DMS114 treated with DMSO at 0.1 percent for 48 hours (cell line): ENCODE results near the gene TTC19.
A peak's percentile ranks its signal among the peaks of the same experiment; 100 is the strongest.

Experiments used
- DNase-seq: peaks from one replicate; lab custom pipeline; 2025; ENCODE audit not compliant: unreplicated experiment; lab: John Stamatoyannopoulos, UW

Gene TTC19, protein sequence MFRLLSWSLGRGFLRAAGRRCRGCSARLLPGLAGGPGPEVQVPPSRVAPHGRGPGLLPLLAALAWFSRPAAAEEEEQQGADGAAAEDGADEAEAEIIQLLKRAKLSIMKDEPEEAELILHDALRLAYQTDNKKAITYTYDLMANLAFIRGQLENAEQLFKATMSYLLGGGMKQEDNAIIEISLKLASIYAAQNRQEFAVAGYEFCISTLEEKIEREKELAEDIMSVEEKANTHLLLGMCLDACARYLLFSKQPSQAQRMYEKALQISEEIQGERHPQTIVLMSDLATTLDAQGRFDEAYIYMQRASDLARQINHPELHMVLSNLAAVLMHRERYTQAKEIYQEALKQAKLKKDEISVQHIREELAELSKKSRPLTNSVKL

DNA sequence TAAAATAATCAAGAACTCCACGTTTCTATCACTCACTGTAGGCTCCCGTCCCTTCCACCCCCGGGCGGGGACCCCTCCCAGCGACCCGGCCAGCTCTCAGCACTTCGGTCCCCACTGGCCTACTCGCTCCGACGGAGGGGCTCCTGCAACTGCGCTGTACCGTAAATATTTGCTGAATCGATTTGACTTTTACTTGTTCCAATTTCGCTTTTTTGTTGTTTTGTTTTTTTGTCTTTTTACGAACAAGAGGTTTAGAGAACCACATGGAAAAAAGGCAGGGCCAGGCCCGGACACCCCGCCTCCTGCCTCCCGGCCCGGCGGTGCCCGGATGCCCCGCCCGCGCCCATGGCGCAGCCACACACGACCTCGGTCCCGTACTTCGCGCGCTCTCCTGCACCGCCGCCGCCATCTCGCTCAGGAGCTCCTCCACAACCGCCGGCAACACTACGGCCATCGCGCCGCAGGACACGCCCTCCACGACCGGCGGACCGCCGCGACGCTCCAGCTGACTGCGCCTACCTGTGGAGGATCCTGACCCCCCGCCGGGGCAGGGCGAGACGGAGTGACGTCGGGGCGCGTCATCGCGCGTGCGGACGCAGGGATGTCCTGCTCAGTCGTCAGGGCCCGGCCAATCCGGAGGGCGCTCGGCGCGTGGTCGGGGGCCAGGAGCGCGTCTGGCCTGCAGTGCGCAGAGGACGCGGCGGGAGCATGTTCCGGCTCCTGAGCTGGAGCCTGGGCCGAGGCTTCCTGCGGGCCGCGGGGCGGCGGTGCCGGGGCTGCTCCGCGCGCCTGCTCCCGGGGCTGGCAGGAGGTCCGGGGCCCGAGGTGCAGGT lies at the start of gene TTC19, which contains the start of gene ZSWIM7:
Gene TTC19 (plus strand): TSS at position 684 of the 833 bp plus-strand sequence. CDS start 25 bp downstream, at position 709.
Gene ZSWIM7 (minus strand): TSS at position 564 of the 833 bp plus-strand sequence. CDS start 110 bp downstream, at position 454.
- DNase-seq, result peak; percentile 26

DNA sequence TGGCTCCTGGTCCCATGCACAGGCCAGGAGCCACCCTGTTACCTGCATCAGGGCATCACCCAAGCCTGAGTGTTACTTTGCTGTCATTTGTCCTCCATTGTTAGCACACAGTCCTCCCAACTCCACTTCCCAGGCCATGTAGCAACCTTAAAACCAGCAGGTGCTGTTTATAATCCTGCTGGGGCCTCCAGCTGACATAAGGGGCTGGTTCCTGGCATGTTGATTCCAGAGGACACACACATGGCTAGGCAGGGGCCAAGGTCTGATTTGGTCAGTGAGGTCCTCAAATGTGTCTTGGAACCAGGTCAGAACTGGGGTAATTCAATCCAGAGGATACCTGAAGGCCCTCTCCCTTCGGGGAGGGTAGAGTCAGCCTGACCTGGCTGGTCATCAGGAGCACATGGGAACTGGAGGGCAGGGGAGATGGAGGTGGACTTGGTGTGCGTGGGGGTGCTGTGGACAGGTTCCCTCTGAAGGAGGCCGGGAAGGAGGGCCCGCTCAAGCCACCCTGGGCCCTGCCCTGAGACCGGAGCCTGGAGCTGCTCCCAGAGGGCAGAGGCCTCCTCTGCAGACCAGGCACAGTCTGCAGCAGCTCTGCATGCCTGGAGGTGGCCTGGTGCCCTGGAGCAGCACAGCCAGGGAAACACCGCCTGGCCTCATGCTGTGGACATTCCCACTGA lies 48.1 kb upstream of the TTC19 start:
- no peak for DNase-seq

DNA sequence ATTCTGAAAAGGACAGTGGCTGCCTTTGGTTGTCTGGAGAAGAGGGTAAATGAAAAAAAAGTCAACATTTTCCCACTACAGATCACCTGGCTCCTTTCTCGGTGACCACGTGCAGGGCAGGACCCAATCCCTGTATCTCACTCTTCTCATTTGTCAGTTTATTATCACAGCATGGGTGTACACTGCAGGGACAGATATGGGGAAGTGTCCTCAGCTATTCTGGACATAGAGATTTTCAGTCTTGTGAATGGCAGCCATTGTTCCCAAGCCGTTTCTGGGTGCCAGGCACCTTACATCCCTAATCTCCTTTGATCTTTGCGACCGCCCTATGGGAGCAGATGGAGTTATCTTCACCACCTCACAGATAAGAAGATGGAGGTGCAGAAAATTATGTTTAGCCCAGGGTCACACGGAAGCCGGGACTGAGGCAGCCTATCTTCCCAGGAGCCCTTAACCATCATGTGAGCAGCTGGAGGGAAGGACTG lies 47.5 kb upstream of the TTC19 start:
- DNase-seq, result no peak

DNA sequence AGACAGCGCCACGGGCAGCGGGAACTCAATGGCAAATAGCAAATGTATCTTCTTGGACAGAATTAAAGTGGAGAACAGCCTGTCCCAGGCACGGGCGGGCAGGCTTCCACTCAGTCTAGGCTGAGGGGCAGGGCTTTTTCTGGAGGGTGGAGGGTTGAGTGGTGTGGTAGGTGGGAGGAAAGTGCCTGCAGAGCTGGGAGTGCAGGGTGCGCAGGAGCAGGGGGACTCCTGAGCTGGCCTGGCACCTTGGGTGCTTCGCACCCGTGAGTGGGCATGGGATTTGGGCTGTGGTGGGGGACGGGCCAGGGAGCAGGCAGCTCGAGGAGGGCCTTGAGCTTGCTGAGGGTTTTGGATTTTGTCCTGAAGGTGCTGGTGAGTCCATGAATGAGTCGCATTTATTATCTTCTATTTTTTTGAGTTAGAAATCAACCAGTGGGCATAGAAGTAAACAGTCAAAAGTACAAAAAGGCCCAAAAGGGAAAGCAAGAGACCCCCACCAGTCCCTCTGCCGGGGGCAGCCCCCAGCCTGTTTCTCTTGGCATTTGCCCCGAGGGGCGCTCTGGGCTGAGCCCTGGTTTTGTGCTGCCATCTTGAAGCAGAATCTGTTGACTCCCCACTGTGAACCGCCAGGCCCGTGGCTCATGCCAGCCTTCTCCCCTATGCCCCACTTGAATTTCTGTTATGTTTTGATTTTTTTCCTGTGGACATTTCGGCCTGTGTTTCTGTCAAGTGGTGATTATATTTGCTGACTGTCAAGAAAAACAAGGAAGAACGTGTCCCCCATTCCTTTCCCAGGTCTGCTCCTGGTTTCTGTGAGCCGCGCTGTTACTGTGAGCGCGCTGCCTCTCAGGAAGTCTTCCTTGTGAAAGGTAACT lies 46.5 kb upstream of the TTC19 start:
- no peak for DNase-seq

DNA sequence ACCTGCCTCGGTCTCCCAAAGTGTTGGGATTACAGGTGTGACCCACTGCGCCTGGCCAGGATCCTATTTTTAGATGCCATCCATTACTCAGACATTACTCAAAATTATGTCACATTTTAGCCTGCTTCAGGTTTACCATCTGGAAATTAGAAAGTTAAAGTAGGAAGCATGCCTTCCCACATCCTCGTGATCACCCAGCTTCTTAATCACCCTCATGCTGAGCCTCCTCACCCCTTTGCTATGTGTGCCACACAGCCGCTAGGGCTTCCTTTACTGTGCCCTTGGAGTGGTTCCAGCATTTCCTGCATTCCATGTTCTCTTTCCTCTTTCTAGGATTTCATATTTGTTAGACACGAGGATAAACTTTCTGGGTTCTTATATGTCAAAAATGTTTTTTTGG lies 45.4 kb upstream of the TTC19 start:
- DNase-seq, result no peak

DNA sequence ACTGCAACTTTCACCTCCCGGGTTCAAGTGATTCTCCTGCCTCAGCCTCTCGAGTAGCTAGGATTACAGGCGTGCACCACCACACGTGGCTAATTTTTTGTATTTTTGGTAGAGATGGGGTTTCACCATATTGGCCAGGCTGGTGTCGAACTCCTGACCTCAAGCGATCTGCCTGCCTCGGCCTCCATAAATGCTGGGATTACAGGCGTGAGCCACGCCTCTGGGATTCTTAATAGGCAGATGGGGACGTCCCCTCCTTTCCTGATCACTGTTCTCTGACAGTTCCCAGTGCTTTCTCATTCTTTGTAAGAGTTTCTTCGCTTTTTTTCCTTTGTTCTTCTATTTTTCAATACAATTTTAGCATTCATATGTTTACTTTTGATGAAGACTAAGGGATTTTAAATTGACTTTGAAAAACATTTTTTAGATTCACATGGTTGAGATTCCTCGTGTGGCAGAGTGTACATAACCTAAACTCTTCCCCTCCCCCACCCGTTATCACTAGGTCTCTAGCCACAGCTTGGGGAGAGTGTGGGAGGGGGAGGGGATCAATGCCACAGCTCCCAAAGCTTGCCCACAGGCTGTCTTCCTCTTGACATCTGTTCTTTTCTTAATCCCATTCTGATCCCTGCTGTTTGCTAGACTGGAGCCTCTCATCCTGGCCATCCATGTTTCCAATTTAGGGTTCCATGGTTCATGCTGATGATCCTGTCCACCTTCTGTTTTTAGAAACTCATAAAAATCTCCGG lies 43.7 kb upstream of the TTC19 start:
- no peak for DNase-seq

DNA sequence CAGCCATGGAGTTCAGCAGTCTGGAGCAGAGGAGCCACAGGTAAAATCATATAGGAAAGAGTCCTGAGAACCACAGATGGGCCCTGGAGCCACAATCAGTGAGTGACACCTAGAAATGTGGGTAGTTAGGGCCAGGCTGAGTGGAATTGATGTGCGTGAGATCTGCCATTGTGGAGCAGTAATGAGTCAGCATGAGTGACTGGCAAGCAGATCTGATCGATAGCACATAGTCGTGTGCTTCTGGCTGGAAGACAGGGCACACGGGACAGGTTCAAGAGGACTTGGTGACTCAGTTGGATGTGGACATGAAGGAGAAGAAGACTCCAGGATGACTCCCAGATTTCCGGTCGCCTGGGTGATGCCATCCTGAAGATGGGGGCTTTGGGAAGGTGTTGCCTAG lies 42.4 kb upstream of the TTC19 start:
- DNase-seq, result no peak

DNA sequence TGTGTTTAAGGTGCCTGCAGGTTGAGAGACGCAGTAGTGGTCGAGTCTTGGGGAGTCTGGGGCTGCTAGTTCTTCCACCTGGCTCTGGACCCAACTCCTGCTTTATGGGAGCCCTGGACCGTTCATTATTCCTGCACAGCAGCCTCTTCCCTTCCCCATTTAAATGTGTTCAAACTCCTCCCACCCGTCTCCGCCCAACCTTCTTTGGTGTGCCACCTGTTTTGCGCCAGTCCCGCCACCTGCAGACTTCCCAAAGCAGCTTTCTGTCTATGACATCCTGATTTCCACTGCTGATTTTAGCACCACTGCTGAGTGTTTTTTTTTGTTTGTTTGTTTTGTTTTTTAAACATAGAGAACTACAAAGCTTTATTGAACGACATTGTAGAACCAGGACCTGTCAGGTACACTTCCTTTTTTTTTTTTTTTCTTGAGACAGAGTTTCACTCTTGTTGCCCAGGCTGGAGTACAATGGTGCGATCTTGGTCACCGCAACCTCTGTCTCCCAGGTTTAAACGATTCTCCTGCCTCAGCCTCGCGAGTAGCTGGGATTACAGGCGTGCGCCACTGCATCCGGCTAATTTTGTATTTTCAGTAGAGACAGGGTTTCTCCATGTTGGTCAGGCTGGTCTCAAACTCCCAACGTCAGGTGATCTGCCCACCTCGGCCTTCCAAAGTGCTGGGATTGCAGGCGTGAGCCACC lies 41.9 kb upstream of the TTC19 start:
- no peak for DNase-seq

DNA sequence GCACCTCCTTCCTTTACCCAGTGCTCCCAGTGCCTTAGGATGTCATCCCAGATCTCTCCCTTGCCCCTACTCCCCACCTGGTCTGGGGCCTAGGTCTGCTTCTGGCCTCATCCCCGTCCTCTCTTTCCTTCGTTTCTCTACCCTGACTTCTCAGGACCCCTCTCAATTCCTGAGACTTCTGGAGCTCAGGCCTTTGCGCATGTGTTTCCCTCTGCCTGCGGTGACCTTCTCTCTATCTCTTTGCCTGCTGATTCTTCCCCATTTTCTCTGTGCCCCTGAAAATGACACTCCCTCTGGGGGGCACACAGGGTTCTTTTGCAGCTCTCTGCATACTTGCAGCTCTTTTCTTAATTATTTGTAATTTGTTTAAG lies 41.2 kb upstream of the TTC19 start:
- DNase-seq, result no peak

DNA sequence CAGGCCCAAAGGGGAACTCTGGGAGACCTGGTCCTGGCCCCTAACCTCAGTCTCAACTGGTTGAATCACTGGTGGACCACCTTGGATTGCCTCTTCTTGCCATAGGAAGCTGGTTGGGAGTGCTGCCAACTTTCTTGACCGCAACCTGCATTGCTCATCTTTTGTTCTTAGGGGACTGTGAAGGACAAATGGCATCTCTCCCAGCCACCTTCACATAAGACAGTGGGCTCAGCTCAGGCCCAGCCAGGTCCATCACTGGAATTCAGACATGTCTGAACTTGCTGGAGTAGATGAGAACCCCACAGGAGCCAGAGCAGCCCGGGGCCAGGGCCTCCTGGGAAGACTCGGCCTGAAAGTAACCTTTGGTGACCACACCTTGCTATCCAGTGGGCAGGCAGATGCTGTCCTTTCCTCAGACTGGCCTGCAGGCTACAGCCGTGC lies 35.9 kb upstream of the TTC19 start:
- no peak for DNase-seq

DNA sequence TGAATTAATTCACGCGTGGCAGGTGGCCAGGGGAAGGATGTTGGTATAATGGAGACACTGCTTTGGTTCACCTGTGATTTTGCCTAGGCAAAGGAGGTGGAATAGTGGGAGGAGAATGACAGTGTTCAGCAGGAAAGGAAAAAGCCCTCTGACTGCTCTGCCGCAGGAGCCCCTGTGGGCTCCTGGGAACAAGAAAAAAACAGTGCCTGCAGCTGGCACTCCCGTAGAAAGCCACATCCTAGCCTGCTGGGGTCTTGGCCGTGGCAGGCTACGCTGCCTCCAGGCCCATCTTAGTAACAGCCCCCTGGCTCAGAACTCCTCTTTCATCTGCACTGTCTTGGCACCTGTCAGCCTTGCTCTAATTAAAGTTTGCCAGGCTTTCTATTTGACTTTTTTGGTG lies 34.1 kb upstream of the TTC19 start:
- no peak for DNase-seq

DNA sequence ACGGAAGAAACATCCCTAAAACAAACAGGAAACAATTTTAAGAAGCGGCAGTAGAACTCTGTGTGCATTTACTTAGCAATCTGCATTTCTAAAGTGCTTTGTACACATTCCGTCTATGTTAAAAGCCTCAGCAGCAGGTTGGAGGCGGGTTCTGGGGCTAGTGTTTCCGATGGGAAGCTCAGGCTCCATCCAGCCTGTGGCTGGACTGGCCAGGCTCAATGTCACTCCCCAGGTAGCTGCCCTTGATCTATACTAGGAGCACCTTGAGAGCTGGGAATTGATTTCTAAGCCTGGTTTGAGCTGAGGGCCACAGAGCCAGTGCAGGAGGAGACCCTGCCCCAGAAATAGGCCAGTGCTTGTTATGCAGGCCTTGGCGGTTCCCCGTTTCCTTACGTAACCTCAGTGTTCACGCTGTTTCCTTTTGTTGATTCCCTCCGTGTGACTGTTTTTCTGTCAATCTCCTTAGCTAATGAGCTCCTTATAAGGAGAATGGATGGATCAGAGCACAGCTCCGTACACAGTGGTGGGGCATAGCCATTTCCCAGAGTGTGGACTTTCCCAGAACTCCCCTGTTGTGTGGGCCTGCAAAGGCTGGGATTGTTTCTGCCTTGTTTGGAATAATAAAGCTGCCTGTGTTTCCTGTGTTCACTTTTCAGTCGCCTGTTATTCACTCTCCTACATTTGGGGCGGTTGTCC lies 33.3 kb upstream of the TTC19 start:
- no peak for DNase-seq

DNA sequence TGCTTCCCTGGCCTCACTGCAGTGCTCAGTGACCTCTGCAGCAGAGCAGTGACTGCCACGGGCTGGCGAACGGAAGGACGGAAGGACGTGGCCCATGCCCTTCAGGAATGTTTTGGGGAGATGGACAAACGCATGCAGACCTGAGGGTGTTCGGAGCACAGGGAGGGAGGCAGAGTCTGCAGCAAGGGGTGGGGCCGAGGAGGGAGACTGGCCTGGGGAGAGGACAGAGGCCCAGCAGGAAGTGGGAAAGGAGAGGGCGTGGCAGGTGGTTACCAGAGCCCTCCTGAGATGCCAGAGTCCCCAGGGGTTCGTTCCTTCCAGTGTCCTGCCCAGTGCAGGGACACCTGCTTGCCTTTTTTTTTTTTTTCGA lies 32.8 kb upstream of the TTC19 start:
- no peak for DNase-seq

DNA sequence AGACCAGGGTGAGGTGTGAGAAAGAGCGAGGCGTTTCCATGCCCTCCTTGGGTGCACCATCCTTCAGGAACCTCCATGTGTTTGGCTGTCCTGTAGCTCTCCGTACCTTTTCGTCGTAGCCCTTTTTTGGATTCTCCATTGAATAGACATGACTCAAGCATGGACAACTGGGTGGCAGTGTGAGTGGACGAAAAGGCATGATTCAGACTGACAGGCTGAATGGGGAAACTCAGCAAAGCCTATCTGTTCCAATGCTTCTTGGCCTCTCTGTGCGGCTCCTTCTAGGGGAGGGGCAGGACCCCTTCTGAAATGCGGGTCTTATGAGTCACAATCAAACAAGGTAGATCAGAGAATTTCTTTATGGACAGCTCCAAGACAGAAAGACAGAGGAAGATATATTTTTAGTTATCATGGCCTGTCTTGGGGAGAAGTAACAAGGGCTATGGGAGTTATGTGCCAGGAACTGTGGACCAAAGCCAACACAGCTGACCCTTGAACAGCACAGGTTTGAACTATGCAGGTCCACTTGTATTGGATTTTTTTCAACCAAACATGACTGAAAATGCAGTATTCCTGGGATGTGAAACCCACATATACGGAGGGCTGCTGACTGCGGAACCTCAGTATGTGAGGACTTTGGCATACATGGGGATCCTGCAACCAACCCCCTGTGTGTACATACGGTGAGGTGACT lies 31.8 kb upstream of the TTC19 start:
- no peak for DNase-seq

DNA sequence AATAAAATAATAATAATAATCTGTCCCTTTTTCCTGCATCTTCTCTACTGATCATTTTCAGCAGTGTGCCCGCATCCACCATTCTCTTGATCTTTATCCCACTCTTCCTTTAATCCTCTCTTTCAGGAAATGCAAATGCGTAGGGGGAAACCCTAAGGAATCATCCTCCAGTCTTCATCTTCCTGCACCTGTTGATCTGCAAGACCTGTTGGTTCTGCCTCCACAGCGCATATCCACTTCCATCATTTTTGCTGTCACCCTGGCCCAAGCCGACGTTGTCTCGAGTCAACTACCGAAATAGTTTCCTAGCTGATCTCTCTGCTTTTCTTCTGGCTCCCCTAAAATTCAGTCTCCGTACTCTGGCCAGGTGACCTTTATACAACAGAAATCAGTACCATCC lies 30.2 kb upstream of the TTC19 start:
- no peak for DNase-seq

DNA sequence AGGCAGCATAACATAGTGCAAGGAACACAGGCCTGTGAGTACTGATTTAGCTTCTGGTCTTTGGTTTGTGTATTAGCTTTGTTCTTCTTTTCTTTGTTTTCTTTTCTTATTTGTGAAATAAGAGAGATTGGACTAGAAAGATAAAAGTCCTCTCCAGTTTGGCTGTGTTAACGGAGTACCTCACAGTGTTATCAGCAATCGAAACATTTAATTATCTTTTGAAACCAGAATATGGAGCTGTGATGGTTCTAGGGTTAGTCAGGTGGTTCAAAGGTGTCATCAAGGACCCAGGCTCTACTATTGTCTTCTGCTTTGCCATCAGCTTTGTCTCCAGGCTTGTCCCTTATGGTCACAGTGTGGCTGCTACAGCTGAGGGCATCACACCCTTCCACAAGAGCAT lies 29.1 kb upstream of the TTC19 start:
- DNase-seq, result no peak

DNA sequence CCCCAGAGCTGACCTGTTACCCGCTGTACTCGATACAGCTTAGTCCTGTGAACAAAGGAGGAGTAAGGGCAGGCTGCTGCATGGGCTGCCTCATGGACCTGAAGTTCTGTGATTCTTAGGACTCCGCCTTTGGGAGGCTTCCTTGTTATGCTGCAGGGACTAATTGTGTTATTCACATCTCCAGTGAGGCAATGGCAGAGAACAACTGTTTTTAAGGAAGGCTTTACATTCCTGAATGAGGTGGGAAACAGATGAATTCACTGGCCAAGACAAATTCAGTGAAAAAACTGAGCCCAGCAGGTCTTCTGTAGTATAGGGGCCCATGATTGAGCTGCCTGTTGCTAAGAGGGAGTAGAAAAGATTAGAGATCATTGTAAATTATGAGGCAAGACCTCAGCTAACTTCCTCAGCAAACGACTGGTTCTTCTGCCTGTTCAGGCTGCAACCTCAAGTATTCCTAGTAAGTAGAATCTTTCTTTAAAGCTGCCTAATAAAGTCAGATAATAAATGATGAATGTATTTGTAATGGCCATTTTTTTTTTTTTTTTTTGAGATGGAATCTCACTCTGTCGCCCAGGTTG lies 28.4 kb upstream of the TTC19 start:
- DNase-seq, result no peak

DNA sequence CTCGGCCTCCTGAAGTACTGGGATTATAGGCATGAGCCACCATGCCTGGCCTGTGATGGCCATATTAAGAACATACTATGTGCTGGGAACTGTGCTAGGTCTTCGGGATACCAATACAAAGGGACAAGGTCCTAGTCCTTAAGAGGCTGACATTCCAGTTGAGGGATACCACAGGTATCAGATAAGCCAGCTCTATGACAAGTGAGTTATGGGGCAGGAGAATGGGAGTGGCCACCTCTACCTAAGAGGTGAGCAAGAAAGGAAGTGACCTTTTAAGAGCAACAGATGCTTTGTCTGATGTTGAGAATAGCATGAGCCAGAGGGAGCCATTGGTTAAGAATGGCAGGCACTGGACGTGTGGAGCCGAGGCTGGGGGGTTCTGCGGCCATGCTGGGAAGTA lies 27.7 kb upstream of the TTC19 start:
- DNase-seq, result no peak
